SK-N-SH (cell line): ENCODE data around the gene RAD21L1. TPM values are rescaled to one million over a fixed set of nuclear protein-coding genes. Genes with fewer than 3 reads are reported as not detected.

Source experiments
- CTCF ChIA-PET: fragments of 300-600, 350-600 bp; formaldehyde crosslinking; extraction: SDS; loops from one replicate; lab custom pipeline; 2021; lab: Yijun Ruan, JAX
- POLR2A ChIA-PET: fragments of 350-600 bp; sonication (Branson Sonifier 250); formaldehyde crosslinking; extraction: SDS; loops from one replicate; lab custom pipeline; 2020; ENCODE audit warnings: antibody characterized with exemption, inconsistent platforms; lab: Yijun Ruan, JAX
- DNase-seq: peaks from one replicate; pipeline ENCODE4 v3.0.0; 2012
- H2AFZ ChIP-seq: fragments of 200-600 bp; sonication (generic); 2 replicates; pipeline ENCODE4 v1.8.1; 2016; ENCODE audit warnings: antibody characterized with exemption, mild to moderate bottlenecking, low read depth
- H3F3A ChIP-seq: fragments of 200-600 bp; sonication (generic); replicated peaks from 2 replicates; pipeline ENCODE3; 2016; ENCODE audit warnings: antibody characterized with exemption, mild to moderate bottlenecking; ENCODE audit not compliant: insufficient read depth
- H3K27ac ChIP-seq, 2 experiments: fragments of 200-500 bp in 1 of 2; fragments of 200-600 bp in 1 of 2; sonication (Bioruptor generic) in 1 of 2; sonication (generic), shearing (Covaris generic) in 1 of 2; 2 replicates each; pipeline versions ENCODE4 v1.5.1 to v1.6.1; 2014 to 2016; ENCODE audit warnings: low read depth in 2 of 2, inconsistent platforms in 1 of 2, low read length in 1 of 2, mild to moderate bottlenecking in 1 of 2, mixed read lengths in 1 of 2
- H3K27me3 ChIP-seq: fragments of 200-600 bp; sonication (generic), shearing (Covaris generic); 2 replicates; pipeline ENCODE4 v1.6.1; 2016; ENCODE audit warnings: mixed run types; ENCODE audit not compliant: insufficient read depth
- H3K36me3 ChIP-seq, 2 experiments: fragments of 200-500 bp in 1 of 2; fragments of 200-600 bp in 1 of 2; sonication (Bioruptor generic) in 1 of 2; sonication (generic) in 1 of 2; replicated peaks in 1 of 2; 2 replicates each; pipeline versions ENCODE3 to v1.5.1; 2014 to 2016; ENCODE audit warnings: low read length in 1 of 2, mild to moderate bottlenecking in 1 of 2; ENCODE audit not compliant: insufficient read depth in 2 of 2, control insufficient read depth in 1 of 2
- H3K4me1 ChIP-seq, 2 experiments: fragments of 200-500 bp in 1 of 2; fragments of 200-600 bp in 1 of 2; sonication (Bioruptor generic) in 1 of 2; sonication (generic), shearing (Covaris generic) in 1 of 2; 2 replicates each; pipeline versions ENCODE4 v1.5.1 to v1.6.1; 2014 to 2016; ENCODE audit warnings: low read depth in 1 of 2, low read length in 1 of 2, mixed run types in 1 of 2; ENCODE audit not compliant: insufficient read depth in 2 of 2, control insufficient read depth in 1 of 2
- H3K4me2 ChIP-seq: fragments of 200-600 bp; sonication (generic), shearing (Covaris generic); 2 replicates; pipeline ENCODE4 v1.6.1; 2017; ENCODE audit warnings: mixed run types
- H3K4me3 ChIP-seq, 2 experiments: fragments of 200-500 bp in 1 of 2; fragments of 200-600 bp in 1 of 2; sonication (Bioruptor generic) in 1 of 2; sonication (generic), shearing (Covaris generic) in 1 of 2; 2 replicates each; pipeline versions ENCODE4 v1.5.1 to v1.8.1; 2014 to 2016; ENCODE audit warnings: low read depth in 2 of 2, inconsistent platforms in 1 of 2, low read length in 1 of 2, mild to moderate bottlenecking in 1 of 2, mixed read lengths in 1 of 2, moderate library complexity in 1 of 2
- H3K79me2 ChIP-seq: fragments of 200-600 bp; sonication (generic); 2 replicates; pipeline ENCODE4 v1.8.1; 2017; ENCODE audit warnings: mild to moderate bottlenecking; ENCODE audit not compliant: insufficient read depth
- H3K9ac ChIP-seq: fragments of 200-600 bp; sonication (generic); 2 replicates; pipeline ENCODE4 v1.6.1; 2017; ENCODE audit warnings: mixed run types
- H3K9me2 ChIP-seq: fragments of 200-600 bp; sonication (generic); 2 replicates; pipeline ENCODE4 v1.6.1; 2017; ENCODE audit warnings: mixed run types
- H3K9me3 ChIP-seq: fragments of 200-600 bp; sonication (generic); 2 replicates; pipeline ENCODE4 v1.6.1; 2017; ENCODE audit warnings: mixed run types, mild to moderate bottlenecking, moderate library complexity
- H4K20me1 ChIP-seq: fragments of 200-600 bp; sonication (generic); 2 replicates; pipeline ENCODE4 v1.6.1; 2017; ENCODE audit warnings: mild to moderate bottlenecking, mixed run types; ENCODE audit not compliant: insufficient read depth
- CTCF ChIP-seq: fragments of 200-600 bp; sonication (generic); IDR thresholded peaks from 2 replicates; pipeline ENCODE4 v1.6.1; 2017; ENCODE audit warnings: antibody characterized with exemption, mild to moderate bottlenecking, moderate library complexity
- EZH2phosphoT487 ChIP-seq: fragments of 200-600 bp; sonication (generic); IDR thresholded peaks from 2 replicates; pipeline ENCODE4 v1.6.1; 2017; ENCODE audit warnings: low read depth, mixed run types, mild to moderate bottlenecking, antibody characterized with exemption, moderate library complexity, borderline replicate concordance
- FOXM1 ChIP-seq: IDR thresholded peaks from 2 replicates; pipeline ENCODE4 v1.4.0; 2012; ENCODE audit warnings: low read depth, mild to moderate bottlenecking
- IRF3 ChIP-seq: fragments of 150-350 bp; IDR thresholded peaks from 2 replicates; pipeline ENCODE4 v1.6.1; 2016; ENCODE audit warnings: mild to moderate bottlenecking, low read depth, low read length
- MAX ChIP-seq: IDR thresholded peaks from 2 replicates; pipeline ENCODE4 v1.4.0; 2012; ENCODE audit warnings: low read depth
- MXI1 ChIP-seq: IDR thresholded peaks from 2 replicates; pipeline ENCODE4 v1.6.1; 2012; ENCODE audit warnings: mild to moderate bottlenecking, low read depth, low read length, improper control_type of control experiment
- NFIC ChIP-seq: IDR thresholded peaks from 2 replicates; pipeline ENCODE4 v1.4.0; 2012; ENCODE audit warnings: borderline replicate concordance
- RAD21 ChIP-seq: IDR thresholded peaks from 2 replicates; pipeline ENCODE4 v1.6.1; 2012; ENCODE audit warnings: mild to moderate bottlenecking, low read length
- REST ChIP-seq: IDR thresholded peaks from 2 replicates; pipeline ENCODE4 v1.6.1; 2012; ENCODE audit warnings: mild to moderate bottlenecking, low read depth, low read length, moderate library complexity
- TCF12 ChIP-seq: IDR thresholded peaks from 2 replicates; pipeline ENCODE4 v1.4.0; 2012
- ZBTB33 ChIP-seq: IDR thresholded peaks from 2 replicates; pipeline ENCODE4 v1.4.0; 2012; ENCODE audit warnings: low read depth, borderline replicate concordance
- WGBS: methylation state at CpG from one replicate; pipeline ENCODE4 v1.1.6; 2017; ENCODE audit warnings: low lambda C conversion rate; 5-methylcytosine and 5-hydroxymethylcytosine counted together
- polyA plus RNA-seq, 3 experiments: library from polyadenylated mRNA; depleted of rRNA; stranded (reverse); fragments of >200 nt; gene quantifications; 2 replicates each; pipeline ENCODE4 v1.2.3, GENCODE V29; 2012

Gene RAD21L1
- polyA plus RNA-seq, 1 of the 3 experiments (the other 2 are of a cell fraction): 0.03 TPM

- Histone ChIP-seq H3K9me3 (no peaks in the 10 kb centered on the region), H3K36me3 (peaks cover 0 to 7% of the 10 kb centered on the region in 2 experiments), H3K9me2 (no peaks in the 10 kb centered on the region), H3K4me1 (peaks cover 0 to 4% of the 10 kb centered on the region in 2 experiments; a peak in 1 of 4 replicates), H3K9ac (no peak overlapping the region), H3K27me3 (no peaks in the 10 kb centered on the region), H4K20me1 (no peaks in the 10 kb centered on the region), H3F3A (no peaks in the 10 kb centered on the region), H2AFZ (no peak overlapping the region), H3K4me3 (no peak overlapping the region), H3K27ac (no peak overlapping the region), H3K4me2 (no peak overlapping the region), H3K79me2 (no peaks in the 10 kb centered on the region)
- POLR2A ChIA-PET: no interaction called here
- TF ChIP-seq REST (no peak), TCF12 (no peak), EZH2phosphoT487 (no peak), NFIC (no peak), RAD21 (no peak), CTCF (no peak), IRF3 (no peak), FOXM1 (no peak)
- DNase-seq: no peak
- WGBS: 96% methylated on average over 5 of the region's 5 CpGs
- CTCF ChIA-PET: interaction anchor here (0.9 to 2.9 kb wide), 3 partner anchors 31 to 169 kb away, joined by 3 to 11 read pairs (median 3); partner anchors contain the start of gene NSFL1C
These were observed 72.3 kb downstream of the RAD21L1 start for GRCh38 chr20:1298166-1298565.

GRCh38 chr20:1298888-1299511 lies 73.2 kb downstream of the RAD21L1 start:
- no peak overlapping the region for H3K9ac ChIP-seq
- no peaks in the 10 kb centered on the region for H3K9me3 ChIP-seq
- H4K20me1 ChIP-seq: no peaks in the 10 kb centered on the region
- H3K79me2 ChIP-seq: no peaks in the 10 kb centered on the region
- no peak for TF ChIP-seq MAX
- no peak for TF ChIP-seq ZBTB33
- TF ChIP-seq RAD21: no peak
- TF ChIP-seq MXI1: no peak
- TF ChIP-seq FOXM1: no peak
- TF ChIP-seq, all 33 proteins: peak for 0
- Histone ChIP-seq H3K4me2 (no peak overlapping the region), H3K4me1 (peaks cover 0 to 4% of the 10 kb centered on the region in 2 experiments; a peak in 1 of 4 replicates), H2AFZ (no peak overlapping the region), H3K36me3 (peaks cover 0 to 7% of the 10 kb centered on the region in 2 experiments), H3K4me3 (no peak overlapping the region), H3F3A (no peaks in the 10 kb centered on the region), H3K27ac (no peak overlapping the region), H3K27me3 (no peaks in the 10 kb centered on the region), H3K9me2 (no peaks in the 10 kb centered on the region)
- DNase-seq: no peak
- ChIA-PET POLR2A (interaction anchor here (0.6 kb wide), 1 partner anchor 9 kb away, joined by 3 read pairs; no protein-coding TSS in a partner anchor), CTCF (interaction anchor here (0.9 to 2.9 kb wide), 4 partner anchors 16 to 168 kb away, joined by 3 to 11 read pairs (median 4); partner anchors contain the start of gene NSFL1C)
- WGBS: 87% methylated on average over 10 of the region's 10 CpGs
